ENCODE results near the gene LARGE1.

Gene LARGE1

GRCh38 chr22:33853200-33854097, 66.8 kb downstream of the LARGE1 start:
- DNase-seq = no peak

DNA sequence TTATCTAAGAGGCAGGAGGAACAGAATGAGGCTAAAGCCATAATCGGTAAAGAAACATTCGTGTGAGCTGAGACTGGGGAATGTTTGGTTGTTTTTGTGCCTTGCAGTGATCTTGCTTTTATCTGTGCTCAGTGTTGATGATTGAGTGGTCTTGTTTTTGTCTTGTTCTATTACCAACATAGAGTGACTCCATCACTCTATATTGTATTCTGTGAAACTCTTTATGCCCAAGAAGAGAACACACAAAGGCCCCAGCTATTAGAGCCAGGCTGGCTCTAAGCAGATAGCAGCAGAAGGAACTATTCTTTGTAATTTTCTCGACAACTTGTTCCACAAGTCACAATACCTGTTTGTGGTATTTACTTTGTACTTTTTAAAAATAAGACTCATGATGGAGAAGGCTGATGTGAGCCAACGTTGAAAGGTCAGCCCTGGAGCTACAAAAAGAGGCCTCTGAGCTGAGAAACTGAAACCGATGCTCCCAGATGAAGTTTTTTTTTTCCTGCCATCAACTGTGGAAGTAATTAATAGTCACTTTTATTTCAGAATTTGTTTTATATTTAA, 68.4 kb downstream of the LARGE1 start:
- no peak for DNase-seq

- DNase-seq = no peak
Measured at GRCh38 chr22:33851240-33851639, 69.0 kb downstream of the LARGE1 start.

DNA sequence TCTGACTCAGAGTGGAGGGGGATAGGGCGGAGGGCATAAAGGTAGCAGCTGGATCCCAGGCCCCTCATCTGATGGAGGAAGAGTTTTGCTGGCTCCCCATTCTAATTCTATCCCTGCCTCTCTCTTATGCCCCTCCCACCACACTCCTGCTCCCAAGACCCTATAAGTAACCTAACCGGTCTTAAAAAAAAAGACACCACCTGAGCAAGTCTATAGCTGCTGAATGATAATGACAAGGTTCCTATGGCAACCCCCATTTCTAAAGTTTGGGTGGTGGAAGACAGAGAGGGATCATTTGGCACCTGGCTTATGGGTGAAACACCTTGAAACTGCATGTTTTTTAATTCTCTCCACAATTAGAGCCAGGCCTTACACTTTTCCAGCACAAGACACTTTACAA, 69.6 kb downstream of the LARGE1 start:
- no peak for DNase-seq

- no peak for DNase-seq
Measured at GRCh38 chr22:33850193-33850592, 70.1 kb downstream of the LARGE1 start.

DNA sequence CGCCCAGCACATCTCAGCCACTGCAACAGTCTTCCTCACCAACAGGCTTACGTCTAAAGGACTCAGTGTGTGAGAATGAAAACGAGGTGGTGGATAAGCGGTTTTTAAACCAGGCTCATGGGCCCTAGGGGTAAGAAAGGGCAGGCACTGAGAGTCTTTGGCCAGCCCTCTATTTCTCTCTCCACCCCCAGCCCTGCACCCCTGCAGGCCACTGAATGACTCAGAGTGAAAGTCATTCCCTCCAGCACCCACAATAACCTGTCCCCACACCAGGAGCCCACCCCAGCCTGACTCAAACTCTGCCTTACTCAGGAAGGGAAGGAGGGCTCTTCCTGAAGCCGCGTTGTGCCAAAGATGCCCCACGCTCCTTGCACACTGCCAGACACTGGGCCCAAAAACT, 72.0 kb downstream of the LARGE1 start:
- no peak for DNase-seq

DNA sequence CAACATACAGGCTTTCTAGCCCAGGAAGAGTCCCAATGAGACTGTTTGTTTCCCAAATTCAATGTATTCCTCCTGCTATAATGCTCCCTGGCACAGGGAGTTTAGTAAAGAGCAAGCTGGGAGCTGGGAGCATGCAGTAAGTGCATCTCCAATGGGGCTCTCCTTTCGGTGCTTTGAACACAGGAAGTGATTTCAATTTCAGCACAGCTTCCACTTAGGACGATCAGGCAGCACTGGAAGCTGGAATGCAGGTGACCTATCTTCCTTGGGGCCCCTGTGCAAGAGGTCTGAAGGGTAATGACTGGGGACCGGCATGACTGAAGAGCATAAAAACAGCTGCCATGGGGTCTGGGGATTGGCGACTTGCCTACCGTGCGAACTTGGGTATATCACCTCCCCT, 76.0 kb downstream of the LARGE1 start:
- no peak for DNase-seq

GRCh38 chr22:33842421-33843094, 77.7 kb downstream of the LARGE1 start:
- peak; percentile 57 for DNase-seq

DNA sequence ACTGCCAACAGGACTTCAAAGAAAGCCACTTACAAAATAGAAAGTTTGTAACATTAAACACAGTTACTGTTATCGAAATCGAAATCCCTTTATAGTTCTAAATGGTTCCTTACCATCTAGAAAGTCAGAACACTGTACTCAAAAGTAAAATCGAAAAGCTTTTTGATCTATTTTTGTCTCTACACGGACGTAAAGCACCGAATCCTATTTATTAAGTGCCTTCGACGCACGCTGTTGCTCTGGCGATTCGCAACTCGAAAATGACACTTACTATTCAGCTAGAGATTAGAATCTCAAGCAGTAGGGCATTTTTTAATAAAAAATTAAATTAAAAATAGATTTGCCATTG, 78.3 kb downstream of the LARGE1 start:
- DNase-seq = no peak

DNA sequence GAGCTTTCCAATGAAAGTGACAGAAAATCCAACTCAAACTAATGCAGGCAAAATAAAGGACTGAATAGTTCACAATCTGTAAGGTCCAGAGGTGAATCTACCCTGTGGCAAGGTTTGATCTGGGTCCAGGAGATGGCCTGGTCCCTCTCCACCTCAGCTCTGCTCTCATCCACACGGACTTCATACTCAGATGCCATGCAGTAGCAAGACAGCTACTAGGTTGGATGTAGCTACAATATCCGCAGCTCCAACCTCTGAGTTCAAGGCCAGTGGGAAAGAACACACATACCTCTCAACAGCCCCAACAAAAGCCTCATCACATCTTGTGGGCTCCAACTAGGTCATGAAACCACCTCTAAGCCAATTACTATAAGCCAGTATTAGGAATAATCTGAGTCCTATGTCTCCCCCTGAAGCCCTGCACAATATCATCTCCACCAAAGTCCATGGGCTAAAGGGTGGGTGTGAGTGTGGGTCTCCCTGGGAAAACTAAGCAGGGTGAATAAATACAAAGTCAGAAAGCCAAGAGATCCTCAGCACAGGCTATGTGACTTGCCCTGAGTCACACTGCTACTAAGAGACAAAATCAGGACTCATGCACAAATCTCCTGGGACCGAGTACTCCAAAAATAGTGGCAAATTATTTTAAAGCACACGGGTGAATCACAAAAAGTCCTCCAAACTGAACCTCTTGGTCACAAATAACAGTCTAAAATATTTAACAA, 78.8 kb downstream of the LARGE1 start:
- DNase-seq = no peak

- no peak for DNase-seq
Measured at GRCh38 chr22:33838644-33839043, 81.6 kb downstream of the LARGE1 start.

GRCh38 chr22:33837826-33838225, 82.5 kb downstream of the LARGE1 start:
- no peak for DNase-seq

DNA sequence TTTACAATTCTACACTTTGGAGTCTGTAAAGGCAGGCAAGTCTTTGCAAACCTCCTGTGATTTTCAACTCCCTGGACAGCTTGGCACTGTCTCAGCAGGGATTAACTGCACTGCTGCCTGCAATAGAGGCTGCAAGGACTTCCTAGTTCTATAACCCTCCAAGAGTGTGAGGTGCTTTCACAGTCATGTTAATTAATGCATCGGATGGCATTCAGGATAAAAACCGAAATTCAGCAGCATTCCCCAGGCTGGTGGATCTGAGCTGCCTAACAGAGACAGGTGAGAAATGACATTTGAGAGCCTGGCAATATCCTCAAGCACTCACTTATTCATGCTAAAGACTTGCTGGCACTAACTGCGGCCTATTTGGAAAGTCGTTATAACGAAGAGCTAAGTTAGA, 85.0 kb downstream of the LARGE1 start:
- peak; percentile 6 for DNase-seq

DNA sequence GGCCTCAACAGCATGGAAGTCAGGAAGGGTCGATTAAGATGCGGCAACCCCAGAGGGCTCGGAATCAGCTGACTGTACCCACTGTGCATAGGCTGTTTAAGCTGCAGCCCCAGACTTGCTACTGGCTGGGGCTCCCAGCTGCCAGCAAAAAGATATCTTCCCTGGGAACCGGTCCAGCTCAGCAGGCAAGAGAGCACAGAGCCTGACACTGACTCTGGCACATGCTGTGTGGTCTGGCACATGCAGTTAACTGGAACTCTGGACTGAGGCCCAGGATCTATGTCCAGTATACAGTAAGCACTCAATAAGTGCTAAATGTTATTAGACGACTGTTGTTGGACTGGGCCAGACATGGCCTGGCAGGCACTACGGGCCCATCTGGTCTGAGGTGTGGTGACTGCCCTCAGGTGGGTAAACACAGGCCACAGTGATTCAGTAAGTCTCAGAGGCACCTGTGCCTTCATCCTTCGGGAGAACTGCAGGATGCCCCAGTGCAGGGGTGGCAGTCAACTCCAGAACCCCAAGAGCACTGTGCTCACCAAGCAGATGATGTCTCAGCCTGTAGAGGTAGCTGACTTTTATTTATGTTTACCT, 87.6 kb downstream of the LARGE1 start:
- no peak for DNase-seq

DNA sequence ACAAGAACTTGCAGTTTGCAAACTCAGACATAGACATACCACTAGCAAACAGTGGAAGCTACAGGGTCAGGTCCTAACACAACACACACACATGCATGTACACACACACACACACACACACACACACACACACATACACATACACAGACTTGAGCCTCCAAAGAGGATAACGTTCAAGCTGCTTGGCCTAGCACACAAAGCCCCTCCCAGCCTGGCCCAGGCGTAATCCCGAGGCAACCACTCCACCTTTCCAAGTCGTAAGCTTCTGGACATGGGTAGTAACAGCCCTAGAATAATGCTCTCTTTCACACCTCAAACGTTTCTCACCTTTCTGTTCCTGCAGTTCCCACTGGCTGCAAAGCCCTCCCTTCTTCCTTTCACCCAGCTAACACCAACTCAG, 88.6 kb downstream of the LARGE1 start:
- no peak for DNase-seq

DNA sequence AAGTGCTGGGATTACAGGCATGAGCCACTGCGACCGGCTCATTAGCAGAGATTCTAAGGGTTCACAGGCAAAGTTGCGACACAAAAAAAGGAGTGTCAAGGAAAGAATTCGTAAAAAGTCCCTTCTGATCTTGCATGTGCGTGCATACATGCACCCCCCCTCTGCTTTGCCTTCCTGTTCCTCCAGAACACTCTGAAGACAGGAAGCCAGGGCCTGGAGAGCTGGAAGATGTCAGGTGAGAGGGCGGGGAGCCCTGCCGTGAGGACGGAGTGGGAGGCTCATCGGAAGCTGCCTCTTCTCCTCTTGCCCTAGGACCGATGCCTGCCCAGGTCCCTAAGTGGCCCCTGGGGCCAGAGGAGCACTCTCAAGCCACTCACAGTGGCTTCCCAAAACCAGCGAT, 89.1 kb downstream of the LARGE1 start:
- no peak for DNase-seq

DNA sequence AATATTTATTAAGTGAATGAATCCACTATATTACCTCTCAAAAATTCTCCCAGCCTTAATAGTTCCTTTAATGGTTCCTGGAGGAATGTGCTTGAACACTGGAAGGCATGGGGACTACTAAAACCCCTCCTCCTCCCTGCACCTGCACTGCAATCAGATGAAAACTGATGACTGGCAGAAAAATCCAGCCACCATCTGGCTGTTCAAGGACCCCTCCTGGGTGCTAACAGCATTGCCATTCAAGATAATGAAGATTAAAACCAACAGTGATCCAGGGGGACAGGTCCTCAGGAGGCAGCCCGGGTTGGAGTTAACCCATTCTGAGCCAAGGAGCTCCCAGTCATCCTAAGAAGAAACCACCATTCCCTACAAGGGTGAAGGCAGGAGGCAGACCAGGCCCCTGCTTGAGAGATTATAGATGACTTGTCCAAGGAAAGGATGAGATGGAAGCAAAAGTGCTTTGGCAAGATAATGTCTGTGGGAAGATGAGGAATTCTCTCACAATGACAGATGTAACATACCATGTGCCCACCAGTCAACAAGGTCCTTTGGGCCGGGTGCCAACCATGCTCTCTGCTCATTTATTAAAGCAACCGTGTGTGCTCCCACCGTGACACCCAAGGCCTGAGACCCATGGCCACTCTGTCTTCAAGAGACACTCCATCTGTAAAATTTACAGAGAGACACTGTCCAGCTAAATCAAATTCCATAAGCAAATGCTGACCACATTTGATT, 90.6 kb downstream of the LARGE1 start:
- DNase-seq = no peak

DNA sequence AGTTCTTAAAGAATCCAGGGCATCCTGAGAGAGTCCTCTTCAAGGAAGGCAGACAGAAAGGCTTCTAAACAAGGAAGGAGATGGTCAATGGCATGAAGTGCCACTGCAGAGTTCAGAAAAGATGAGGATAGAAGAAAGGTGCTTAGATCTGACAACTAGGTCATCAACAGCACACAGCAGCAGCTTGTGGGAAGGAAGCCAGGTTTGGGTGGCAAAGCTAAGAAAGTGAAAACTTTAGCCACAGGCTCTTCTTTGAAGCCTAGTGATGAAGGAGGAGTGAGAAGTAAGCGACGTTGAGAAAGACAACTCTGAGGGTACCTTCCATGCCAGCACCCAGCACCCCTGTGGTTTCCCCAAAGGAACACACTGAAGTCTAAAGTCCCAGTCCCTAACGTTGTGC, 92.0 kb downstream of the LARGE1 start:
- no peak for DNase-seq

GRCh38 chr22:33825761-33826160, 94.5 kb downstream of the LARGE1 start:
- no peak for DNase-seq

DNA sequence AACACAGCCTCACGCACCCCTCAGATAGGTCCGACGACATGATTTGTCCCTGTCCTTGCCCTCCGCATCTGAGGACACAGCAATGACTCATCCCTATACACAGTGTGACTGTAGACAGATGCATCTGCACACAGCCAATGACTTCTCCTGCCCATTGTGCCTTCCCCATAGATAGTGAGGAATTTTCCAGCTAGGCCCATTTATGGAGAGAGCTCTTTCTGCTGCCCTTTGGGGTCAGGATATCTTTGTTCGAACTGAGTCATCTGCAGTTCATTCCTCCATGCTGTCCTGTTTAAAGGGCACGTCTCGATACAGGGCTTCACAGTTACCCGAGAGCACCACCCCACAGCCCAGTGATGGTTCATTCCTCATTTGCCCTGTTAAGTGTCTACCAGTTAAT, 96.7 kb downstream of the LARGE1 start:
- no peak for DNase-seq

GRCh38 chr22:33821290-33821689, 99.0 kb downstream of the LARGE1 start:
- DNase-seq = no peak

GRCh38 chr22:33819743-33820142, 100.5 kb downstream of the LARGE1 start:
- no peak for DNase-seq
